COLO668 (cell line): ENCODE data around the gene GLP1R.
A peak's percentile ranks its signal among the peaks of the same experiment; 100 is the strongest.

Experiments
- DNase-seq: peaks from one replicate; lab custom pipeline; 2025; ENCODE audit not compliant: unreplicated experiment; lab: John Stamatoyannopoulos, UW

The GLP1R gene

GRCh38 chr6:39085129-39085797 is 36.7 kb downstream of the GLP1R start:
- no peak for DNase-seq

DNA sequence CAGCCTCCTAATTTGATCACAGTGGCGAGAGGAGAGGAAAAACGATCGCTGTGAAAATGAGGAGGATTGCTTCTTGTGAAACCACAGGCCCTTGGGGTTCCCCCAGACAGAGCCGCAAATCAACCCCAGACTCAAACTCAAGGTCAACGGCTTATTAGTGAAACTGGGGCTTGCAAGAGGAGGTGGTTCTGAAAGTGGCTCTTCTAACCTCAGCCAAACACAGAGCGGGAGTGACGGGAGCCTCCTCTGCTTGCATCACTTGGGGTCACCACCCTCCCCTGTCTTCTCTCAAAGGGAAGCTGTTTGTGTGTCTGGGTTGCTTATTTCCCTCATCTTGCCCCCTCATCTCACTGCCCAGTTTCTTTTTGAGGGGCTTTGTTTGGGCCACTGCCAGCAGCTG is 37.7 kb downstream of the GLP1R start:
- DNase-seq: no peak

DNA sequence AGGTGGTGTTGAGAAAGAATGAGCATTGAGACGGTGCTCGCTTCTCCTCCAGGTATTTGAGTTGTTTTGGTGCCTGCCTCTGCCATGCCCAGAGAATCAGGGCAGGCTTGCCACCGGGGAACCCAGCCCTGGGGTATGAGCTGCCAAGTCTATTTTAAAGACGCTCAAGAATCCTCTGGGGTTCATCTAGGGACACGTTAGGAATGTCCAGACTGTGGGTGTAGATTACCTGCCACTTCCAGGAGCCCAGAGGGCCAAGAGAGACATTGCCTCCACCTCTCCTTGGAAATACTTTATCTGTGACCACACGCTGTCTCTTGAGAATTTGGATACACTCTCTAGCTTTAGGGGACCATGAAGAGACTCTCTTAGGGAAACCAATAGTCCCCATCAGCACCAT is 38.1 kb downstream of the GLP1R start:
- DNase-seq: no peak

DNA sequence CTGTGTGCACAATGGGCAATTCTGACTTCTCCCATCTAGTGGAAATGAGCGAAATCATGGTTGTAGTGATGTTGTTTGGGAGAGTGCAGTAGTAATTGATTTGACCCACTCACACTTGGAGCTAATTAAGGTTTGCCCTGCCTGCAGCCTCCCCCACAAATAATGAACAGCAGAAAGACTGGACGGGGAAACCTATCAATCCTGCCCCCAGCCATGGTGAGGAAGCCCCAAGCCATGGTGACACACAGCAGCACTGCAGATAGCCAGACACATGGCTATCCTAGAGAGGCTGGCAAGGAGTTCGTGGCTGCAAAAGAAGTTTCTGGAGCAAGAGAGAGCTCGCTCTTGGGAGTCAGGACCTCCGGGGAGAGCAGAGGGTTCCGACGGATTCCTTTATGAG is 38.6 kb downstream of the GLP1R start:
- DNase-seq: no peak

DNA sequence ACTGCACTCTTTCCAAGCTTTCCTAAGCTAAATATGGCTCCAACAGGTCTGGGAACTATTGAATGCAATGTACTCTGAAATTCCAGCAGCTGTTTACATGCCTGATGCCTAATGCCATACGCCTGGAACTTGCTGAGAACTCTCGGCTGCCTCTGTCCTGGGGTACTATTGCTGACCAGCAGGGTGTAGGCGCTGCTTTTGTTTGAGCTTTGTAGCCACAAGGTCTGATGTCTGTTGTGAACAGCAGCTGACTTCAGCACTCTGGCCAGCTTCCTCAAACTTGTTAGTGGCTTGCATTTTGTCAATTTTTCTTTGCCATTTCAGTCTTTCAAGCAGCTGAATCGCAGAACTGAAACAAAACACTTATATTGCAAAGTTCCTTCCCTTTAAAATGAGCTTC is 39.8 kb downstream of the GLP1R start:
- no peak for DNase-seq

DNA sequence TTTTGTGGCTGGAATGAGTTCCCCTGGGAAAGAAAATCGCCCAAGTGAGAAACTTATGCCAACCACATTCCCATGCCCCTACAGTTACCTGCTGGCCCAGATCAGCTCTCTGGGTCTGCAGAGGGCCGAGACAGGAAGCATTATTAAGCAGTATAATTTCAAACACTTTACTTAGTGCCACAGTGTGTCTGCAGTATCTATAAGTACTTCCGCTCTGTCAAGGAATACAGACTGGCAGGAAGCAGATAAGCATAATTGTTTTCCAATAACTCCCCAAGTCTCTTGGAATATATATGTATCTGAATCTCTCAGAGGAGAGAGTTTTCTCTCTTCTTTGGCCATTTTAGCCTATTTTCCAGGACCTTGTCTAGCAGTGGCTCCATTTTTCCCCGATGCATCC is 41.5 kb downstream of the GLP1R start:
- no peak for DNase-seq

- no peak for DNase-seq
Observed at GRCh38 chr6:39091220-39091619, 42.6 kb downstream of the GLP1R start.

DNA sequence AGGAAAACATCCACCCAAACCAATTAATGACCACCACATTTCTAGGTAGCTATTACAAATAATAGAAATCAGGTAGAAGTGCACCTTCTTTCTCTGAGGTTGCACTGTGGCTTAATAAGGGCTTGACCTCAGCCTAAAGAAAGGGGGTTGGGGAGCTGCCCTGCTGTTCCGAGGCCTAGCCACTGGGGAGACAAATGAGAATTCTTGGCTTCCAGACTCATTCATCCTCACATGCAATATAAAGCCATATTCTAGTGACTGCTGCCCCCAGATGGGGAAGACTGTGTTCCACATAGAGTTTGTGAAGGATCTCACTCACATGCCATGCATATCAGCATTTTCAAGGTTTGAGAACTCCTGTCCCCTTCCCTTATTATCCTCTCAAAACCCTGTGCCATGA is 43.5 kb downstream of the GLP1R start:
- no peak for DNase-seq

- DNase-seq: no peak
Observed at GRCh38 chr6:39093149-39093708, 44.6 kb downstream of the GLP1R start.

GRCh38 chr6:39095578-39095977 is 47.0 kb downstream of the GLP1R start:
- DNase-seq: no peak

DNA sequence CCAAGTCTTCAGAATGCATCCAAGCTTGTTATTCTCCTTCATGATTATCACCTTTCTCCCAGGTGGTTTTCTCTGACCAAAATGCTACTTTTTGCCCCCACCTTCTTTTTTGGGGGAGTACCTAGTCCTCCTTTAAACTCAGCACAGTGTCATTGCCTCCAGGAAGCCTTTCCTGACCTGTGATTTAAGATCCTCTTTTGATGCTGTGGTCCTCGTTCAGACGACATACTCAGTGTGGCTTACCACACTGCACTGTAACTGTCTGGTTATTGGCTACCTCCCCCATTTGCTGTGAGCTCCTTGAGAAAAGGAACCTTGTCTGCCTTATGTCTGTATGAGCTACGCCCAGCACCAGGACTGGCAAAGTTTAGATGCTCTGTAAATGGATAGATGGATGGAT is 51.8 kb downstream of the GLP1R start:
- no peak for DNase-seq

GRCh38 chr6:39102071-39102820 is 53.7 kb downstream of the GLP1R start:
- no peak for DNase-seq

GRCh38 chr6:39102821-39103136 is 54.2 kb downstream of the GLP1R start:
- no peak for DNase-seq

DNA sequence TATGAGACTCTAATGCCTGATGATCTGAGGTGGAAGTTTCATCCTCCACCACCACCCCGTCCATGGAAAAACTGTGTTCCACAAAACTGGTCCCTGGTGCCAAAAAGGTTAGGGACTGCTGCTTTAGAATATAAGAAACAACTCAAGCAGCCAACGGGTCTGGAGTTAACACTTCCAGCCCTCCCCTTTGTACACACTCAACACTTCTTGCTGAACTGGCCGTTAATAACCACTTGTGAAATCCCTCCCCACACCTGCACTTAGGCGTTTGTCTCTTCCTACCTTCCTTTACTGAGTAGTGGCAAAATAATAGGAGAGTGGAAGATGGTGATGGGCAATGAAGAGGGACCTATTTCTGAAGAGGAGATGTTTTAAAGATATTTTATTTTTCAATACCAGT is 55.9 kb downstream of the GLP1R start:
- no peak for DNase-seq

- DNase-seq: no peak
Observed at GRCh38 chr6:39107034-39107433, 58.5 kb downstream of the GLP1R start.

DNA sequence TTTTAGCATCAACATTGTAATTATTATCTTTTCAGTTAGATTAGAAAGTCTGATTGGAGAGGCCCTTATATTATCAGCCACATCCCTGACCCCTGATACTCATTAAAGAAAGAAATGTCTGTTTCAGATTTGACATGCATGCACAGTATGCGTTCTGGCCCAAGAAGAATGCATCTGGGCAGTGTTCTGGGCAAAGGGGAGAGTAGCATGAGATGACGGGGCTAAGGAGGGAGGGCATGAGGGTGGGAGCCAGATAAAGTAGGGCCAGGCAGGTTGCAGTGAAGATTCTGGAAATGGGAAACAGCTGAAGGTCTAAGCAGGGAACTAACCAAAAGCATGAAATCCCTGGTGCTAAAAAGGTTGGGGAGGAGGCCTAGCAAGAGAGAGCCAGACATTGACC is 59.1 kb downstream of the GLP1R start:
- no peak for DNase-seq

DNA sequence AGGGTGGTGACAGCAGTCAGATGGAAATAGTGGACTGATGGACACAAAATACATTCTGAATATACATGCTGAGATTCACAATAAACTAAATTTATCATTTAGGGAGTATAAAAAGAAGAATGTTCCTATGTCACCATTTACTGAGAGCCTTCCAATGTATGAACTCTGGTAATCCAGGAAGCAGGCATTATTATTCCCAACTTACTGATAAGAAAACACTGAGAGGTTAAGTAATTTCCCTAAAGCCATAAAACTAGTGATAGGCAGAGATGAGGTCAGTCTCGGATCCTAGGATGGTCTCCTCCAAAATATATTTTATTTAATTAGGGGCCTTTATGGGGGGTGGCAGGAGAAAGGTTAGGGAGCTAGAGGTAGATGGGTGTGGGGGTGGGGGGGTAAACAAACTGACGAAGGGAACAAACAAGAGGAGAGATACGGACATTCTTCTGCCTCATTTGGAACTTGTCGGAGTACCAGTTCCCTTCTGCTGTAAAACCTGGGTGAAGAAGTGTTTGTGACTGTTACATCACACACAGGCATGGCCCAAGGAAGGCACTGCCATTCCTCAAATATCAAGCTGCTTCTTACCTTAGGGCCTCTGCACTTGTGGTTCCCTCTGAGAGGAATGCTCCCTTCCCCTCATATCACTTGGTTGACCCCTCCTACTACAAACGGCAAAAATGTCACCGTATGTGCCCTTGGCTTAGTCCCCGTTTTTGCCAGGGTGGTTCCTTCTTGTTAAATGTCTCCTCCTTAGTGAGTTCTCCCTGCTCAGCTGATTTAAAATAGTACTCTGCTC is 59.7 kb downstream of the GLP1R start:
- no peak for DNase-seq

DNA sequence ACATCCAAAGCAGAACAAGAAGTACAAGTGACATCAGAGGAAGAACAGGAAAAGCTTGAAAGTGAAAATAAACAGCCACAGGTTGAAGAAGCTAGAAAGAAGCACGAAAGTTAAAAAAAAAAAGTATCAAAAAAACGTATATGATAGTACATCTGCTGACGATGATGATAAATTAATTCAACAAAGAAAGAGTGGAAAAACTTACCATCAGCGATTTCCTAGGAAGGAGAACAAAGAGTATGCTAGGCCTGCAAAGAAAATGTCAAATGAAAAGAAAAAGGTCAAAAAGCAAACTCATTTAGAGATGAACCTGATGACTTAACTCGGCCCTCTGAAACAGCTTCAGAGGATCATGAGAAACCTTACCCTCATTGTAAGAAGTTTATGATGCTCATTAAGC is 62.7 kb downstream of the GLP1R start:
- DNase-seq: no peak

GRCh38 chr6:39113788-39114187 is 65.2 kb downstream of the GLP1R start:
- DNase-seq: no peak

DNA sequence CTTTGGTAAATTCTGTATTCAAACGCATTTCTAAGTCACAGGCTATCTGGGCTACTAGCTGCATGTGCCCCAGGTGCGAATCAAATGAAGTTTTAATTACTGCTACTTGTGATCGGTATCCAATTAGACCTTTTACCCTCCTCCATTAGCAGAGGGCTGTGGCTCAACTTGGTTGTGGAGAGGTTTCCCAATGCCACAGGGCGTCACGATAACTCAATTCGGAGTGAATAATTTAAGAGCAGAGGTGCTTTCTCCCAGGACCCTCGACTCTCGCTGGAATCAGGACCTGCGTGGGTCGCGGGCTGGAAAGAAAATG is 65.8 kb downstream of the GLP1R start:
- DNase-seq: no peak

- DNase-seq: peak; percentile 95
Observed at GRCh38 chr6:39114704-39115599, 66.4 kb downstream of the GLP1R start, which contains the start of gene SAYSD1. Gene SAYSD1, minus strand, starts transcription at chr6:39115186. Its CDS starts 97 bp downstream, at chr6:39115089.
